Right kidney (tissue), 1 donor: ENCODE results near the gene TAF4B.
"Not testable (repeated sequence)": the region's sequence is repeated elsewhere in the genome, so short reads cannot be mapped to it uniquely, and the experiment has no call there.

Experiments used
- DNase-seq: peaks from one replicate; pipeline ENCODE4 v3.0.0-alpha.2; 2016

Gene TAF4B

DNA sequence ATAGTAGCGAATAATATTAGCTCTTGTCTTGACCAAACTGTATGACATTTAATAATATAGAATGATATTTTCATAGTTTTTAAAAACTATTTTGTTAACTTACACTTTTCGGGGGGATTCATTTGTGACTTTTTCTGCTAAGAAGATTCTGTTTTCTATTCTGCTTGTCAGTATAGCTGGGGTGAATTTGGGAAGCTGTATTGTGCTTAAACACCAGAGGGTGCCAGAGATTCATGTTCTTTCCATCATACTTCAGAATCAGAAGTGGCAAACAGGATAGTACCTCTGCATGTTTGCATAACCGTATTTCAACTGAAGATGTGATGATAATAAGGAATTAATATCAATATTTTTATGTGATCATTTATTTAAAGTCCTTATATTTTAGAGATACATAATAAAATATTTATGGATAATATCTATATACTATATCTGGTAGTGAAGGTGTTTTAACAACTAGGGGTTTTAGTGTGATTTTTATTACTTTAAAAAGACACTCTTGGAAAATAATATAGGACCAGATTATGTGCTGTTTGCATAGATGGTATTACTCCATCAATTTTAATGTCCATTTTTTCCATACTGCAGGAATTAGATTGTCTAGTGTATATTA is 81.0 kb downstream of the TAF4B start:
- peak; percentile 17 for DNase-seq

DNA sequence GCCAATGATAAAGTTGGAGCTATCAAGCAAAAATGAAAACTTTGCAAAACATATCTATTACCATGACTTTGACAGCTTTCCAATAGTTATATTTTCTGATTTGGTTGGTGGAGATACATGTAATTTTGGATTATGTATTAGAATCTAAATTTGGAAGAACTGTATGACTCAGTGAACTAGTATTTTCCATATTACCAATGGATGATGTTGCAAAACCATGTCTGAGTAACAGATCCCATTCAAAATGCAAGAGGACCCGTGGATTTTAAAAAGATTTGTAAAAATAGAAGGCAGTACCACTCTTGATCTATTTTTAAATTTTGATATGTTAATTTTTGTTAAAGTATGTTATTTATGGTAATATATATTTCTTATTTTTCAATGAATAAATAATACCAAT is 83.0 kb downstream of the TAF4B start:
- DNase-seq: no peak

DNA sequence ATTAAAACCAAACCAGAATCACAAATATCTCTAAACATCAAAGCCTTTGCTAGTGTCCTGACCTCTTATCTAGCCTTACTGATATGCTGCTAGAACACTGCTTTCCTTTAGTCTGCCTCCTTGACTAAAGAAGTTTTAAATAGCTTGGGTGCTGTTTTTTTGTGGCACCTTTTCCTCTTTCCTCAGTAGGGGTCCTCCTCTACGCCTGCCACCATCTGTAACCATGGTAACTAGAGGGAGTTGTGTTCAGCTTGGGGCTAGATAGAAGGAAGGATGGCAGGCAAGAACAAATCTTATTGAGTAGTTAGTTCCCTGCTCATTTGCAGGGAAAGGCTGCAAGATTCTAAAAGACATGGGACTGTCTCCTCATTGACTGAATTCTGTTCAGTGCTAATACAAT is 86.0 kb downstream of the TAF4B start:
- DNase-seq: no peak

DNA sequence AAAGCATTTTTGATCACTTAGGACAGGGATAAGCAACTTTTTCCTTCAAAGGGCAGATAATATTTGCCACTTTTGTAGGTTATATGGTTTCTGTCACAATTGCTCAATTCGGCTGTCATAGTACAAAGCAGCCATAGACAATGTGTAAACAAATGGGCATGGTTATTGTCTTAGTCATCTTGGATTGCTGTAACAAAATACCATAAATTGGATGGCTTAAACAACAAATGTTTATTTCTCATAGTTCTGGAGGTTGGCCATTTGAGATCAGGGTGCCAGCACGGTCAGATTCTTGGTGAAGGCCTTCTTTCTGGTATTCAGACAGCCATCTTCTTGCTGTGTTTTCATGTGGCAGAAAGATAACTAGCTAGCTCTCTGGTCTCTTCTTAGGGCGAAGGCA is 91.2 kb downstream of the TAF4B start:
- DNase-seq: no peak

DNA sequence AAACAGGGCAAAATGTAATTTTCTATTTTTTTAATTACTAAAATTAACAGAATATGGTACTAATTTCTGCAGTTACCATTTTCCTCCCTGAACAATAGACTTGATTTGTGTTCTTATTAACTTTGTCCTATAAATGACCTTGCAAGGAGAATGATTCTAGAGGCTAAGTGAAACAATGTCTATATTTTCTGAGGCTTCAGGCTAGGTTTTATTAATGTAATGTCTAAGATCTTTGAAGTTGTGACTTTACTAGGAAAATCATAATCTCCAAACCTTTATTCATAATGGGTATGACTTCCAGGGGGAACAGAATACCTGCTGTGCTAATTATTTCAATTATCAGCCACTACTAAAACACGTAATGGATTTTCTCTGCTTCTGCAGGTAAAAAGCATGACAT is 94.4 kb downstream of the TAF4B start:
- DNase-seq: no peak

DNA sequence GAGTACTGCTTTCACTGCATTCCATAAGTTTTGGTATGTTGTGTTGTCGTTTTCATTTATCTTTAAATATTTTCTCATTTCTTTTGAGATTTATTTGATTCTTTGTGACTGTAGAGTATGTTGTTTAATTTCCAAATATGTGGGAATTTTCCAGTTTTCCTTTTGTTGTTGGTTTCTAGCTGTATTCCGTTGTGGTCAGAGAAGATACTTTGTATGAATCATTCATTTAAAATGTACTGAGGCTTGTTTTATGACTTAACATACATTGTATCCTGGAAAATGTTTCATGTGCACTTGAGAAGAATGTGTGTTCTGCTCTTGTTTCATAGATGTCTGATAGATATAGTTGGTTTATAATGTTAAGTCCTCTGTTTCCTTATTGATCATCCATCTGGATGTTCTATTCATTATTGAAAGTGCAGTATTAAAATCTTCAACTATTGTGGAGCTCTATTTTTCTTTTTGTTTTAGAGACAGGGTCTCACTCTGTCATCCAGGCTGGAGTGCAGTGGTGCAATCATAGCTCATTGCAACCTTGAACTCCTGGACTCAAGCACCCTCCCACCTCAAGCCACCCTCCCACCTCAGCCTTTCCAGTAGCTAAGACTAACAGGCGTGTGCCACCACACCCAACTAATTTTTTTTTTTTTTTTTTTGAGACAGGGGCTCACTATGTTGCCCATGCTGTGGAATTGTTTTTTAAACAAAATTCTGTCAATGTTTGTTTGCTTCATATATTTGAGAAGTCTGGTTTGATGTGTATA is 96.8 kb downstream of the TAF4B start:
- DNase-seq: no peak

DNA sequence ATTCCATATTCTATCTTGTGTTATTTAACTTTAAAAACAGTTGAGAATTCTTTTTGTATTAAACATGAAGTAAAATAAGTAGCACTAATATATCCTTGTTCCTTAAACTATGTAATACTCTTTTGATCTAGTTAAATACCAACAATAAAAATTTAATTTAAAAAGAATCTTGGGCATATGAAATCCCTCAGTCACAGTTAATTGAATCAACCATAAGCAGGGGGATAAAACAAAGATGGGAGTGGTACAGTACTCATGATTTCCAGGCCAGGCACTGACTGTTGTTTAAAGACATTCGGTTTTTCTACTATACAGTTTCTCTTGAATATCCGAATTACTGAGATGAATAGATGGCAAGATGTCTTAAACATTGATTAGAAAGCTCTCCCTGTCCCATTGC is 99.5 kb downstream of the TAF4B start:
- DNase-seq: no peak

DNA sequence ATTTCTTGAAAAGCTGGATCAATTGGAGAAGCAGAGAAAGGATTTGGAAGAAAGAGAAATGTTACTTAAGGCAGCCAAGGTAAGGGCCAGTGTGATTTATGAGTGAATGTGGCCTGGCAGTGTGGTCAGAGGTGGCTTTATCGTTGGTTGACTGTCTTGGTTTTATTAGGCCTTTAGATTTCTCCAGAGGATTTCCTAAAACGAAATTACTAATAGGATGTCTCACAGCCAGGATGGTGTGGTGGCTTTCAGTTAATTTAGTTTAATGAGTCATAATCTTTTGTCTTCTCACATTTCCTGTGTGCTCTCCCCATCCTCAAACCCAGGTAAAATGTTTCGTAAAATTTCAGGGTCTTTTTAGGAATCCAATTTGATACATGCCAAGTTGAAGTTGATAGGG is 100.8 kb downstream of the TAF4B start:
- DNase-seq: no peak

DNA sequence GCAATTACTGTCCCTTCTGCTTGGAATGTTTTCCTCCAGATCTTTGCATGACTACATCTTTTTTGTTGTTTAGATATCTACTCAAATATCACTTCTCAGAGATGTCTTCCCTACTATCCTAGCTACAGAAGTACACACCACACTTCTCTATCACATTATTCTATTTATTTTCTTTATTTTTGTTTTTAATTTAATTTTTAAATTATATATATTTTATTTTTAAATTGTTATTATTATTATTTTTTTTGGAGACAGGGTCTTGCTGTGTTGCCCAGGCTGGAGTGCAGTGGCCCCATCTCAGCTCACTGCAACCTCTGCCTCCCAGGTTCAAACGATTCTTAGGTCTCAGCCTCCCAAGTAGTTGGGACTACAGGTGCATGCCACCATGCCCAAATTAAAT is 106.7 kb downstream of the TAF4B start:
- DNase-seq: no peak

DNA sequence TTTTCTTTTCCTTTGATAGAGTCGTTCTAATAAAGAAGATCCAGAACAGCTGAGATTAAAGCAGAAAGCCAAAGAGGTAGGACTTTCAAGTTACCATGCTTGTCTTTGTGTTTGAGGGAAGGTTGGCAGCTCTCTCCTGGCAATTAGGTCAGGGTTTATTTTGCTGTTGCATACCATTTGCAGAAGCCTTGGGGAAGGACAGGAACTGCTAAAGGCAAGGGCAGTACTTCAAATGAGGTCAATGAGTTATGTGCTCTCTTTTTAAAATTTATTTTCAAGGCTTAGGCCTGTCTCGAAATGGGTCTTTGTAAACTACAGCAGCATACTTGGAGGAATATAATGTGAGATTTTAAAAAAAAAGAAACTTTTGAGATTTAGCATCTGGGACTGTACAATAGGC is 108.9 kb downstream of the TAF4B start:
- peak; percentile 21 for DNase-seq

DNA sequence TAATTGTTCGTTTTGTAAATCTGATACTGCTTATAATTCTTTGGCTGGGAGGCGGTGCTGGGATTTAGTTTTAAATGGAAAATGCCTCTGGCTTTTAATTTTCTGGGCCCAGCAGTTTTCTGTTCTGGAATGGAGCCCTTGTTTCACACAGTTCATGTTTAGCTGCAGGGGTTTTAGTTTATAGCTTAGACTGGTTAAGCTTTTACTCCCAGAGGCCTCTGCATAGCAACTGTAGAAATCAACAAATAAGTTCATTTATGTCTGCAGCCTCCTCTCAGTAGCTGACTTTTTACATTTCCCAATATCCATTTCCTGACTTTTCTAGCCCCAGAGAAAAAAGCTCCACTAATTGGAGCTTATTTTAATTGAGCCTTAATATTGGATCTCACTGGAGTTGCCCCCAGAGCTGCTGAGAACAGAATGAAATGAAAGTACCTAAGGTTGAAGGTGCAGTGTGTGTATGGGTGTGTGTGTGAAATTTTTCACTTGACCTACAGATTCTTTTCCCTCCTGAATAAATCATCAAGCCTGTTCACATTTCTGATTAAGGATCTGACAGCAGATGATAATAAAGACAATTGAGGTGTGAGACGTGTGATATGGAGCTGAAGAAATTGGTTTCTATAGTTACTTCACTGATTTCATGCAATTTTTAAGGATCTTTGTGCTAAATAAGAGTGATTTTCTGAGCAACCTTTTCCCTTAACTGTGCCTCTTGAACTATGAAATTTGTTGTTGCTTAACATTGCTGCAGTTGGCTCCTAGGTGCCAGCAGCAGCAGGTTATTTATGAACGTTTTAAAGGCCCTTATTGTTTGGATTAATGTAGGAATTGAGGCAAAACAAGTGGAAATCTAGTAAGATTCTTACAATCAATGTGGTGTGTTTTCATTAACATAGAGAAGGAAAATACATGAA is 109.6 kb downstream of the TAF4B start:
- DNase-seq: peak; percentile 36

DNA sequence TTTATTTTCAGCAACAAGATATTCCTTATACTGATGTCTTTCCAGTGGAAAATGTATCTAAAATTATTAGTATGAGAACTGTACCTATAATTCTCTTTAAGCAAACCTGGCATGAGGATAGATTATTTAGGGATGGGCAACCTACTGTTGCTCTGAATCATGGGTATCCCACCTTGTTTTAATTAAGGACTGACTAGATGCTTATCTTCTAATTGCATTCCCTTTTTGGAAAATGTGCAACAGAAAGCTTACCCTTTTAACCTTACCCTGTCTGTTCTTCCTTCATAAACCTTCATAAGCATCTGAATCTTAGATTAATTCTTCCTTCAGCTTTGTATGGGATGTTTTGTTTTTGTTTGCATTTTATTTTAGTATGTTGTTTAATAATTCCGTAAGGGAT is 110.3 kb downstream of the TAF4B start:
- no peak for DNase-seq

DNA sequence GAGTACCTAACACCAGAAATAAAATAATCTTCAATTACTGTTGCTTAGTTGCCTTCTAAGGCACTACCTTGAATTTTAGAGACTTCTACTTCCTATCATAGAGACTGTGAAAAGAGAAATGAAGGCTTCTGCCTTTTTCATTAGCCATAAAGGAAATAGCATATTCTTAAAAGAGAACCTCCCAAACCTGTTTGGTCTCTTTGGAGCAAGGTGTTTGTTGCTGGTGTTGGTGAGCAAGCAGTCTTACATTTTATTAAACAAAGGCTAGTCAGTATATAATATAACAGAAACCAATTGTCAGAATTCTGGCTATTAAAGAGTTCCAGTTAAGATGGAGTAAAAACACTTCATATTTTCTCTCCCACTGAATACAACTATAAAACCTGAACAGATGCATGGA is 116.4 kb downstream of the TAF4B start:
- no peak for DNase-seq

DNA sequence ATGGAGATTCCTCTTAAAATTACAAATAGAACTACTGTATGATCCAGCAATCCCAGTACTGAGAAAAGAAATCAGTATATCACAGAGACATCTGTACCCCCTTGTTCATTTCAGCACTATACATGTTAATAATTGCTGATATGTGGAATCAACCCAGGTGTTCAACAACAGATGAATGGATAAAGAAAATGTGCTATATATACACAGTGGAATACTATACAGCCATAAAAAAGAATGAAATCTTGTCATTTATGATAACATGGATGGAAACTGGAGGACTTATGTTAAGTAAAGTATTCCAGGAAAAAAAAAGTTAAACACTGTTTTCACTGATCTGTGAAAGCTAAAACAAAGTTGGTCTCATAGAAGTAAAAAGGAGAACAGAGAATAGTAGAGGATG is 124.7 kb downstream of the TAF4B start:
- no peak for DNase-seq

DNA sequence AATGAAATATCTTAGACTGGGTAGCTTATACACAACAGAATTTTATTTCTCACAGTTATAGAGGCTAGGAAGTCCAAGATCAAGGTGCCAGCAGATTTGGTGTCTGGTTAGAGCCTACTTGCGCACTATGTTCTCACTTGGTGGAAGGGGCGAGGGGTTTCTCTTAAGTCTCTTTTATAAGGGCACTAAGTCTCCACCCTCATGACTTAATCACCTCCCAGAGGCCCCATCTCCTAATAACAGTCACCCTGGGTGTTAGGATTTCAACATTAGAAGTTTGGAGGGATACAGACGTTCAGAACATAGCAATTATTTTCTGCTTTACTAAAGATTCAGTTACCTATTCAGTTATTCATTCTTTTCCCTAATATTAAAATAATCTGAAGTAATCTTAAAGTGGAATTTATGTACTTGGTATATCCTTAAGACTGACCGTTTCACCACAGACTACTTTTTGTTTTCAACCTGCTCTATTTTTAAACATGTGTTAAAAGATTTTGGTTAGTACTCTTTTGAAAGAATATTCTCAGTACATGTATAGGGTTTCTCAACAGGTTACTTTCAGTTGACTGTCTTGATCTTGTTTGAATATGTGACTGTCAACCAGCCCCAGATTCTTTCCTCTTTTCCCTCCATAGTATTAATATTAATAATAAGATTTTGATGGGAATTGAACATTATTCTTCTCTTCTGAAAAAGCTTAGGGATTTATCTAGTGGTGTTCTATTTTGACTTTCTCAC is 130.0 kb downstream of the TAF4B start:
- no peak for DNase-seq

DNA sequence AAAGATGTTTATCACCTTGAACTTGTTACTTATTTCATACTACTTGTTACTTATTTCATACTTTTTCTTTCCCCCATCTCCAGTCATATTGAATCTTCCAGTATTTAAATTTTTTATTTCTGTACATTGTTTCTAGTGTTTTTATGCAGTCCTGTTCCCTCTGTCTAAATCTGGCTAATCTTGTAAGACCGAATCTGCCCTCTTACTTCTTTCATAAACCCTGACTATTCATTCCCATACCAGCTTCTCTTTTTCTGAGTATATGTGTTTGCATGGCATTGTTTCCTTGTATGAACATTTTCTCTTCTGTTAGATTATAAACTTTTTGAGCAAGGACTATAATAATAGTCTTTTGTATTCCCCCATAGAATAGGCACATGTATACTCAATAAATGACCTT is 131.7 kb downstream of the TAF4B start:
- DNase-seq: no peak

DNA sequence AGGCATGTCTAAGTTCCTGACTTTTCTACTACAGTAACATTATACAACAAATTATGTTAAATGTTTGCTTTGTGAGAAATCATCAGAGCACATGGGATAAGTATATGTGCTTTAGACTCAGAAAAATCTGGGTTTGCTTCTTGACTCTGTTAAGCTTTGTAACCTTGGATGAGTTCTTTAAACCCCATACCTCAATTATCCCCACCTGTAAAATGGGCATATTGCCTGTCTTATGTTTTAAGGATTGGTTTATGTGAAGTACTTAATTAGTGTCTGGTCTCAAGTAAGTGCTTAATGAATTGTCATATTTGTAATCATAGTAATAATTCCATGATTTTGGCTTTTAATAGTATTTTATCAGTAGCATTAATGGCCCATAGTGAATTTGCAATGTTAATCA is 135.8 kb downstream of the TAF4B start:
- DNase-seq: no peak

DNA sequence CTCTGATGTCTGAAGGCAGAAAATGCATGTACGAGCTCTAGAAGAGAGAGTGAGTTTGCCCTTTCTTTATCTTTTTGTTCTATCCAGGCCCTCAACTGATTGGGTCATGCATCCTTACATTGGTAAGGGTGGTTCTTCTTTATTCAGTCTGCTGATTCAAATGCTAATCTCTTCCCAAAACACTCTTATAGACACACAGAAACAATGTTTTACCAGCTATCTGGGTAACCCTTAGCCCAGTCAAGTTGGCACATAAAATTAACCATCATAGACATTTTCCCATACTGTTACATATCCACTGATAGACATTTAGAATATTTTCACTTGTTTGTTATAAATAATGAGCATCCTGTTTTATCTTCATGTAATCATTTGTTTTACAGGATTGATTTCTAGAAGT is 141.2 kb downstream of the TAF4B start:
- DNase-seq: no peak

DNA sequence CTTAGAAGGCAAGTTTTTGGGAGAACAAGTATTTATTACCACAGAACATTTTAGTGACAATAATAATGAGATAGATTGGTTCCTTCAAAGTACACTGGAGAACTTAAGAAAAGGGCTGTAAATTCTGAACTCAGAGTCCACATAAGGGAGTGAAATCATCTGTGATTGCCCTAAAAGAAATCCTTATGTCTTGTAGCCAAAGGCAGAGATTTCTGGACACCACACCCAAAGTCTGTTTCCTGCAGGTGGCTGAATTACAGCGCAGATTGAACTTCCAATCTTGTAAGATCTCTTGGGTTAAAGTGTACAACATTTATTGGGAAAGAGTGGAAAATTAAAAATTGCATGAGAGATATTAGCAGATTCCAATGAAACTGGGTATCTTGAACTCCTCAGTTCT is 143.8 kb downstream of the TAF4B start:
- no peak for DNase-seq

DNA sequence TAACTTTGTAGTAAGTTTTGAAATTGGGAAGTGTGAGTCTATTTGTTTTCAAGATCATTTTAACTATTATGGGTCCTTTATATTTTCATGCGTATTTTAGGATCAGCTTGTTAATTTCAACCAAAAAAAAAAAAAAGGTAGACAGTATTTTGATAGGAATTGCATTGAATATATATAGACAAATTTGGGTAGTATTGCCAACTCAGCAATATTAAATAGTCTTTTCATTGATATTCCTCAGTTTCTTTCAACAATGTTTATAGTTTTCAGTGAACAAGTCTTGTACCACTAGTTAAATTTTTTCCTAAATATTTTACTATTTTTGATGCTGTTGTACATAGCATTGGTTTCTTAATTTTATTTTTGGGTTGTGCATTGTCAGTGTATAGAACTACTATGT is 149.9 kb downstream of the TAF4B start:
- DNase-seq: no peak

DNA sequence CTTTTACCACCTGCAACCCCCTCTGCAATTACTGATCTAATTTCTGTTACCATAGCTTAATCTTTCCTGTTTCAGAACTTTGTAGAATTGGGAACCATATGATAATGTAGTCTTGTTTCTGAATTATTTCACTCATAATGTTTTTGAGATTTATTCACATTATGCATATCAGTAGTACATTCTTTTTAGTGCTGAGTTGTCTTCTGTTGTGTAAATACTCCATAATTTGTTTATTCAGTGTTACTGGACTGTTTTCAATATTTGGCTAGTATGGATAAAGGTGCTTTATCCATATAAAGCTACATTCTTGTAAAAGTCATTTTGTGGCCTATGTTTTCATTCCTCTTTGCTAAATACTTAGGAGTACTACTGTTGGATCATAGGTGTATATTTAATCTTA is 152.5 kb downstream of the TAF4B start:
- DNase-seq: no peak

DNA sequence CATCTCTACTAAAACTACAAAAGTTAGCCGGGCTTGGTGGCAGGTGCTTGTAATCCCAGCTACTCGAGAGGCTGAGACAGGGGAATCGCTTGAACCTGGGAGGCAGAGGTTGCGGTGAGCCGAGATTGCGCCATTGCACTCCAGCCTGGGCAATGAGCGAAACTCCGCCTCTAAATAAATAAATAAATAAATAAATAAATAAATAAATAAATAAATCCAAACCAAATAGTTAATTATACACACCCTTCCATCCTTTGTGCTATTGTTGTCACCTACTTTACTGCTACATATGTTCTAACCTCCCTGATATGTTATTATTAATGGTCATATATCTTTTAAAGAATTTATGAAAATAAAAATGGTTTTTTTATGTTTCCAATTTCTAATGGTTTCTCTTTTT is 155.3 kb downstream of the TAF4B start:
- DNase-seq: not testable (repeated sequence)
